HEK293T (cell line): Measurements from ENCODE around the gene HOXD10.

Source experiments
- BHLHE40 ChIP-seq: fragments of 450-650 bp; IDR thresholded peaks from 2 replicates; pipeline ENCODE4 v1.6.1; 2016; ENCODE audit warnings: mild to moderate bottlenecking, moderate library complexity, borderline replicate concordance
- FOXM1 ChIP-seq: fragments of 450-650 bp; IDR thresholded peaks from 2 replicates; pipeline ENCODE4 v1.6.1; 2017; ENCODE audit warnings: mild to moderate bottlenecking, borderline replicate concordance
- NFRKB ChIP-seq: fragments of 450-650 bp; IDR thresholded peaks from 2 replicates; pipeline ENCODE4 v1.6.1; 2016; ENCODE audit warnings: mild to moderate bottlenecking, moderate library complexity
- PKNOX1 ChIP-seq: fragments of 450-650 bp; IDR thresholded peaks from 2 replicates; pipeline ENCODE4 v1.6.1; 2016
- SP1 ChIP-seq: fragments of 450-650 bp; IDR thresholded peaks from 2 replicates; pipeline ENCODE4 v1.6.1; 2017
- ZNF384 ChIP-seq: fragments of 450-650 bp; IDR thresholded peaks from 2 replicates; pipeline ENCODE4 v1.6.1; 2016

GRCh38 chr2:176146645-176147044 lies 30.1 kb downstream of the HOXD10 start:
- TF ChIP-seq PKNOX1 (no peak), BHLHE40 (no peak), SP1 (no peak), FOXM1 (no peak), ZNF384 (no peak), NFRKB (no peak)
